Measurements from ENCODE around the gene DTNB. TPM values are rescaled to one million over a fixed set of nuclear protein-coding genes. Genes with fewer than 3 reads are reported as not detected.
"Not testable (repeated sequence)": the region's sequence is repeated elsewhere in the genome, so short reads cannot be mapped to it uniquely, and the experiment has no call there.

The DTNB gene
- total RNA-seq, 1 donor from 2014 or later: 14.3 TPM

- ATAC-seq: no peak
- no peak for DNase-seq (ENCODE audit: low spot score)
These were observed 242.8 kb downstream of the DTNB start for GRCh38 chr2:25430556-25430955.

GRCh38 chr2:25426326-25426725, 247.1 kb downstream of the DTNB start:
- ATAC-seq: peak; percentile 71
- DNase-seq (ENCODE audit: low spot score): no peak

DNA sequence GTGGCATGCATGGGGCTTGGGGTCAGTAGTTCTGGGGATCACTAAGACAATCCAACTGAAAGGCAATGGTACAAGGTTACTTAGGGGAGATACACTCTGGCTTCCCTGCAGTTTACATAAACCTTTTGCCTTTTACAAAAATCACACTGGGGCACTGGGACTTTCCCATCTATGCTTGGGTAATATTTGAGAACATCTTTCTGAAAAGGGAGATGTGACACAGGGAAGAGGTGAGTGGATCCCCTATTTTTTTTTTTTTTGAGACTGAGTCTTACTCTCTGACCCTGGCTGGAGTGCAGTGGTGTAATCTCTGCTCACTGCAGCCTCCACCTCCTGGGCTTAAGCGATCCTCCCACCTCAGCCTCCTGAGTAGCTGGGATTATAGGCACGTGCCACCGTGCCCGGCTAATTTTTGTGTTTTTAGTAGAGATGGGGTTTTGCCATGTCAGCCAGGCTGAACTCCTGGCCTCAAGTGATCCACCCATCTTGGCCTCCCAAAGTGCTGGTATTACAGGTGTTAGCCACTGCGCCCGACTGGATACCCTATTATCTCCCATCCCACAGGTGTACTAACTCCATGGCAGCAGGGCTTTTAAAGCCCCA, 248.8 kb downstream of the DTNB start:
- ATAC-seq (no peak), DNase-seq (ENCODE audit: low spot score) (no peak)

DNA sequence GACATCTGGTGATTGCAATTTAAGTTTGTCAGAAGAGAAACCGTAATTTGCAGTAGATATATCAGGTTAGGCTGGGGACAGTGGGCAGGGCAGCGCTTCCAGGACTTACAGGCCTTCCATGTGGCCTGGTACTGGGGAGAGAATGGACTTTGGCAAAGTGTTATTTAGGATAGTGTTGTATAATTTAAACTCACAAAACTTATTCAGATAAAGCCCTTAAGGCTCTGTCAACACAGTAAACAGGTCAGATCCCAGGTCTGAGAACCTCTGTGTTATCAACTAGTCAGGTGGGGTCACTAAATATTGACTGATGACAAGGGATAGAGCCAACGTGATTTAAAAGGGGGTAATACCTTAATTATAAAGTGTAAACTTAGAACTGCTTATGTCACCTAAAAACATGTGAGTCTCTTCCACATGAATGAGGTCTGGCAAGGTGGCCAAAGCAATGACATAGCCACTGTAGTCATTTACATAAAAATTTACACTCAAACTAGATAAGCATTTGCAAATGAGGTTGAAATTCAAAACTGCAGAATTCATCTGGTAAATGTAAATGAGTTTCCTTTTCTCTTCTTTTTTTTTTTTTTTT, 251.5 kb downstream of the DTNB start:
- DNase-seq (ENCODE audit: low spot score) (no peak), ATAC-seq (peak; percentile 88)

- ATAC-seq (peak; percentile 23), DNase-seq (ENCODE audit: low spot score) (no peak)
These were observed 252.1 kb downstream of the DTNB start for GRCh38 chr2:25421289-25421688.

- ATAC-seq: peak; percentile 20
These were observed 252.5 kb downstream of the DTNB start for GRCh38 chr2:25420820-25421237.

GRCh38 chr2:25419678-25420242, 253.6 kb downstream of the DTNB start:
- no peak for DNase-seq (ENCODE audit: low spot score)
- no peak for ATAC-seq

More at GRCh38 chr2:25420820-25421237, 252.5 kb downstream of the DTNB start:
- DNase-seq (ENCODE audit: low spot score): no peak

DNA sequence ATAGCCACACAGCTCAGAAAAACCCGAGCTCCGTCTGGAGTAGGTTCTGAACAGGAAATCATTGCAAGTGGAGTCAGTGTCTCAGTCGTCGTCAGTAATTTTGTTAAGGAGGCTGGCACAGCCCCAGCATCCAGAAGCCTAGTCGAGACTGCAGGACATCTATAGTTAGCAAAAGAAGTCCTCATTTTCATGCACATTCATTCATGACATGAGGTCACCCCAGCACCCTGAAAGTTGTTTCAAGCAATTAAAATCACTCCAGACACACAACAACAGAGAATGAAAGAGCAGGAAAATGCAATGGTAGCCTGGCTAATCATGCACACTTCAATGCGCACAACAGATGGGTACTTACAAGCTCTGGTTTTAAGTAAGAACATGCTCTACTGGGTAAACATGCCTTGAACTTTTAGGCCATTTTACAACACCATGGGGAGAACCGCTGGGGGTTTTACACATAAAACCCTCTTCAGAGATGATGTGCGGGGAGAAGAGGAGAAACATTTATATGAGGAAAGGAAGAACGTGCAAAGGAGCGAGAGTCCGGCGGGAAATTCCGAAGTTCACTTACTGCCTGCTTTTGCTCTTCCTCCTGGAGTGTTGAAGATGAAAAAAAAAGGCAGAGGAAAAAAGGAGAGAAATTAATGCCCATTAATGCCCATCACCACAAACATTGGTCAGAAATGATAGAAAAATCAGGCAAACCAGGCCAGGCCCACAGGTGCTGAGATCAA, 254.3 kb downstream of the DTNB start:
- DNase-seq (ENCODE audit: low spot score) (no peak), ATAC-seq (no peak)

DNA sequence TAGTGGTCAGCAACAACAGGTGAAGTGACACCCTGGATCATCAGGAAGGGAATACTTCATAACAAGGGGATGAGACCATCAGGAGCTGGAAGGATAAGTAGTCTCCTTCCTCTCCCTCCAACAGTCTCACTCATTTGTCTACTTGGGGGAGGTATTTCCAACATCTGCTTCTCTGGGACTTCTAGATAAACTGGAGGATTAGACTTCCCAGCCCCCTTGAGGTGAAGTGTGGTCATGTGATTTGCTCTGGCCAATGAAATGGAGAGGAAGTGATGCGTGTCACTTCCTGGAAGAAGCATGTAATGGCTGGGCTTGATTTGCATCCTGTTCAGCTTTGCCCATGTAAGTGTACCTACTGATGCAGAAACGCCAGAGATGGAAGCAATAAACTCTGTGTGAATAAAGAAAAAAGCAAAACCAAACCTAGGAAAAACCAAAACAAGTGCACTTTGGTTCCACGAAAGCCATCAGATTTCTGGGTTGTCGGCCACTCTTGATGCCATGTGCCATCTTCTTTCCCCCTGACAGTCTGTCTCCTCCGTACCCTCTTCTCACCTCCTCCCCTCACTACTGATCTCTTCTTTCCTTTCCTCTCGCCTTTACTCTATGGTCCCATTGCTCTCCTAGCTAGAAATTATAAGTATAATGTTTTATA, 255.5 kb downstream of the DTNB start:
- DNase-seq (ENCODE audit: low spot score): no peak
- ATAC-seq: no peak

GRCh38 chr2:25416674-25417073, 256.7 kb downstream of the DTNB start:
- no peak for ATAC-seq
- DNase-seq (ENCODE audit: low spot score): no peak

GRCh38 chr2:25414781-25415180, 258.6 kb downstream of the DTNB start:
- DNase-seq (ENCODE audit: low spot score) (no peak), ATAC-seq (no peak)

- not testable (repeated sequence) for DNase-seq (ENCODE audit: low spot score); ATAC-seq
These were observed 260.0 kb downstream of the DTNB start for GRCh38 chr2:25413409-25413808.

DNA sequence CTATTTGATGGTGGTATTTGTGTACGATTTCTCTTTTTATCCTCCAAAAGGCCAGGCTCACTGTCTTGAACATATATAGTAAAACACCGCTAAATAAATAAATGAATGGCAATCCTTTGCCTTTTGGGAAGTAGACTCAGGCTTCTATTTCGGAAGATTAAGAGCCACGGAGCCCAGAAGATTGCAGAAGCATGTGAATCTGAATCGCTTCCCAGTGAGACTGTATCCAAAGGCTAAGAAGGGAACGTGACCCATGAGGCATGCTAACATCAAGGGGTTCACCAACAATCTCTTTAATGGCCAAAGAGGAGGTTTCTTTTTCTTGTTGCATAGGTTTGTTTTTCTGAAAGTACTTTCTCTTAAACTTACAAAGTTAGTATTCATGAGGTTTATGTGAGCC, 261.6 kb downstream of the DTNB start:
- ATAC-seq (peak; percentile 25), DNase-seq (ENCODE audit: low spot score) (no peak)

- DNase-seq (ENCODE audit: low spot score): peak; percentile 54
- peak; percentile 99 for ATAC-seq
These were observed 262.1 kb downstream of the DTNB start for GRCh38 chr2:25411281-25411680.

DNA sequence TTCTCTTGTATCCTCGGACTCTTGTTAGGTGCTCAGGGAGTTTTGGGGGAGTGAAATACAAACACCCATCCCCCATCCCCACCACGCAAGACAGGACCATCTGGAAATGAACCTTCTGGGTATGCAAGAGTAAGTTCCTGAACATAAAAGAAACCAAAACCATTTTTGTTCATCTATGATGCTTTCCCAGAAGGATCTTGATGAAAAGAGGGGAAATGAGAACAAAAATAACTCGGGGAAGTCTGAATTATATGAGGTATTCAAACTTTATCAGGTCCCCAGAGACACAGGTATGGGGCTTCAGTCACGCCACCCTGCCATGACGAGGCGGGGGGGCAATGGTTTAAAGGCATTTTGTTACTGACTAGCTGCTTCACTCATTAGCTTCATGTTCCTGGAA, 263.0 kb downstream of the DTNB start:
- DNase-seq (ENCODE audit: low spot score) (no peak), ATAC-seq (no peak)

DNA sequence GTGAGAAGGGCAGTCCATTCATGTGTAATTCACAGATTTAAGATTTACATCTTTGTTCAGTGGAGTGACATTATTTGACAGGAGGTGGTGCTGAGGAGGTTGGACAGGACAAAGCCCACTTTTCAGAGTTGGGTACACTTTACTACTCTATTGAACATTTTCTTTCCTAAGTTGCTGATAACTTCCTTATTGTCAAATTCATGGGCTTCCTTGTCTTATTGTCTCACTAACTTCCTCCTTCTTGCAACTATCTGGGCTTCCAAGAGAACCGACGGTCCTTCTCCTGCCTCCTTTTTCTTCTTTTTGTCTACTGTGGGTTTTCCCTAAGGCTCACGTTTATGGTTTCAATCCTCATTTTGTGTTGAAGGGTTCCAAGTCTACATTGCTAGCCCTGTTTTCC, 263.9 kb downstream of the DTNB start:
- no peak for ATAC-seq
- DNase-seq (ENCODE audit: low spot score): no peak

DNA sequence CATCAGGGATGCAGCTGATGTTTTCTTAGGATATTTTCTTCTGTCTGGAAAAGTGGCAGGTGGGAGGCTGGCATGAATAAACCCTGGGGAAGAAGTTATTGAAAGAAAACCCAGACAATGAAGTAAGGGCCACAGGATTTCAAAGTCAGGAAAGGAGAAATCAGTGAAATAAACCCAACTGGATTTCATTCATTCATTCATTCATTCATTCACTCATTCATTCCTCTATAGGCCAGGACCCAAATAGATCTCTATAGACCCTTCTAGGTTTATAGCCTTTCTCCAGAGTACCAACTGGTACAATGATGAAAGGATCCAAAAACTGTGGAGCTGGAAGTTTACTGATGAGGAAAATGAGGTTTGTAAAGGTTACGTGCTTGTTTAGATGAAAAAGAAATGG, 264.3 kb downstream of the DTNB start:
- DNase-seq (ENCODE audit: low spot score) (no peak), ATAC-seq (no peak)

DNA sequence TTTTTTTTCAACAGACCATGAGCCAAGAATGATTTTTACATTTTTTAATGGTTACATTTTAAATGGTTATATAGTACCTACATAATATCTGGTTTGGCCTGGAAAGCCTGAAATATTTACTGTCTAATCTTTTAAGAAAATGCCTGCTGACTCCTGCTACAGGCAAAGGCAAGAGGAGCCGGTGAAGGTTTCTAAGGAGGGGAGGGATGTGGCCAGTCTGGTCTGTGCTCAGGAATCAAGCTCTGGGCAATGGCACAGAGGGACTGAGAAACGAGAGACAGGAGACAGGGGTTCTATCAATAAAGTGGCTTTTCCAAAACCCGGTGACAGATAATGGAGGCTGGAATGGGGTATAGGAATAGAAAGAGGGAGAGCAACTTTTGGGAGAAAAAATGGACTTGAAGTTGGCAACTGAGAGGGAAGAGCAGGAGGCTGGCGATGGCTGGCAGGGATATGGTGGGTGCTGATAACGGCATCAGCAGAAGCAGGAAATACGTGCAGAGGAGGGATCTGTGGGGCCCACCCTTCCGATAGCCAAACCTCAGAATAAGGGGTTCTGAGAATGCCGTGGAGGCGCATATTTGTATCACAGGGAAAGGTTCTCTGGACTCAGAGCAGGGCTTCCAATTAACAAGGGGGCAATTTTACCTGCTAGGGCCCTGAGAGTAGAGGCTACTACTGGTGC, 267.6 kb downstream of the DTNB start:
- ATAC-seq (no peak), DNase-seq (ENCODE audit: low spot score) (no peak)

GRCh38 chr2:25403120-25403760, 270.1 kb downstream of the DTNB start:
- ATAC-seq; DNase-seq (ENCODE audit: low spot score): not testable (repeated sequence)

GRCh38 chr2:25402477-25402876, 270.9 kb downstream of the DTNB start:
- ATAC-seq (no peak), DNase-seq (ENCODE audit: low spot score) (no peak)

All from left lobe of liver (tissue), 2 donors.